ENCODE measurements around the gene HELZ. TPM values are rescaled to one million over a fixed set of nuclear protein-coding genes. Genes with fewer than 3 reads are reported as not detected.
A peak's percentile ranks its signal among the peaks of the same experiment; 100 is the strongest.
"Not testable (repeated sequence)": the region's sequence is repeated elsewhere in the genome, so short reads cannot be mapped to it uniquely, and the experiment has no call there.

The HELZ gene
- total RNA-seq, 1 donor from 2014 or later = 86.6 TPM

- Mint-ChIP-seq H3K9me3 (no peaks in the 10 kb centered on the region), H3K4me3 (no peak overlapping the region), H3K27ac (no peak overlapping the region), H3K4me1 (no peaks in the 10 kb centered on the region), H3K36me3 (no peaks in the 10 kb centered on the region), H3K27me3 (ENCODE audit: low read depth) (no peaks in the 10 kb centered on the region)
- TF ChIP-seq CTCF (IDR thresholded peaks at IDR 0.05; ENCODE audit: unreplicated experiment) = peak; percentile 25
- DNase-seq (ENCODE audit: low spot score in 2 of 2, unreplicated experiment in 2 of 2) = no peak
These were observed 27.5 kb upstream of the HELZ start for GRCh38 chr17:67272312-67273047.

- H3K27ac Mint-ChIP-seq; H3K36me3 Mint-ChIP-seq; DNase-seq (ENCODE audit: low spot score in 2 of 2, unreplicated experiment in 2 of 2); H3K4me1 Mint-ChIP-seq; H3K27me3 Mint-ChIP-seq (ENCODE audit: low read depth); H3K4me3 Mint-ChIP-seq; H3K9me3 Mint-ChIP-seq: not testable (repeated sequence)
These were observed 26.2 kb upstream of the HELZ start for GRCh38 chr17:67271187-67271586.

GRCh38 chr17:67270416-67270815 lies 25.4 kb upstream of the HELZ start:
- TF ChIP-seq CTCF (IDR thresholded peaks at IDR 0.05; ENCODE audit: unreplicated experiment) = no peak
- Mint-ChIP-seq H3K4me3 (no peak overlapping the region), H3K4me1 (peaks cover 3% of the 10 kb centered on the region), H3K9me3 (no peaks in the 10 kb centered on the region), H3K36me3 (no peaks in the 10 kb centered on the region), H3K27me3 (ENCODE audit: low read depth) (no peaks in the 10 kb centered on the region), H3K27ac (no peak overlapping the region)
- no peak for DNase-seq (ENCODE audit: low spot score in 2 of 2, unreplicated experiment in 2 of 2)

- H3K27me3 Mint-ChIP-seq (ENCODE audit: low read depth) = no peaks in the 10 kb centered on the region
- no peak overlapping the region for H3K4me3 Mint-ChIP-seq
- H3K36me3 Mint-ChIP-seq = no peaks in the 10 kb centered on the region
- no peak for DNase-seq (ENCODE audit: low spot score in 2 of 2, unreplicated experiment in 2 of 2)
- no peak overlapping the region for H3K27ac Mint-ChIP-seq
- peaks cover 7% of the 10 kb centered on the region for H3K4me1 Mint-ChIP-seq
- no peak for TF ChIP-seq CTCF (IDR thresholded peaks at IDR 0.05; ENCODE audit: unreplicated experiment)
- H3K9me3 Mint-ChIP-seq = no peaks in the 10 kb centered on the region
These were observed 21.5 kb upstream of the HELZ start for GRCh38 chr17:67266496-67266895.

GRCh38 chr17:67265436-67266019 lies 20.5 kb upstream of the HELZ start:
- DNase-seq (ENCODE audit: low spot score in 2 of 2, unreplicated experiment in 2 of 2) = no peak
- Mint-ChIP-seq H3K4me1 (peaks cover 9% of the 10 kb centered on the region), H3K9me3 (no peaks in the 10 kb centered on the region), H3K36me3 (no peaks in the 10 kb centered on the region), H3K27me3 (ENCODE audit: low read depth) (no peaks in the 10 kb centered on the region), H3K27ac (no peak overlapping the region), H3K4me3 (no peak overlapping the region)
- TF ChIP-seq CTCF (IDR thresholded peaks at IDR 0.05; ENCODE audit: unreplicated experiment) = no peak

- Mint-ChIP-seq H3K27ac (no peak overlapping the region), H3K27me3 (ENCODE audit: low read depth) (no peaks in the 10 kb centered on the region), H3K36me3 (no peaks in the 10 kb centered on the region), H3K4me3 (no peak overlapping the region), H3K9me3 (no peaks in the 10 kb centered on the region), H3K4me1 (peaks cover 24% of the 10 kb centered on the region)
- no peak for TF ChIP-seq CTCF (IDR thresholded peaks at IDR 0.05; ENCODE audit: unreplicated experiment)
- no peak for DNase-seq (ENCODE audit: low spot score in 2 of 2, unreplicated experiment in 2 of 2)
These were observed 17.6 kb upstream of the HELZ start for GRCh38 chr17:67262435-67263117.
